Suppressor macrophage treated with lipopolysaccharide for 4 hours (primary cell): ENCODE data around the gene IL4R.

ENCODE experiments used
- DNase-seq: peaks from one replicate; pipeline ENCODE4 v3.0.0-alpha.2; 2020

The IL4R gene

DNA sequence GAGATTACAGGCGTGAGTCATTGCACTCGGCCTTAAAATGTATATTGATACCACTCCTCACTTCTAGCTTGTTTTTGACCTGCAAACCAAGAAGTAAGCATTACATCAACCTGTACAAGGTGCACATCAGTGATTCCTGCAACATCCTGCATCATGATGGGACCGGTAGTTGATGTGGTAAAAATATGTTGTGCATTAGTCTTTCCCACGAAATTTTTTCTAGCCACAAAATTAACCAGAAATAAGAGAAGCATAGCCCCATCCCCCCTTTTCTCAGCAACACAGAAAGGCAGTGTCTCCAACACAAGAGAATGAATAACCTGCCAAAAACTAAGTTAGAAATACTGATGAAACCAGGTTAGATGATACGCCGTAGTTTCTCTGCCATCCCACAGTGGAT is 24.1 kb upstream of the IL4R start:
- DNase-seq = no peak

DNA sequence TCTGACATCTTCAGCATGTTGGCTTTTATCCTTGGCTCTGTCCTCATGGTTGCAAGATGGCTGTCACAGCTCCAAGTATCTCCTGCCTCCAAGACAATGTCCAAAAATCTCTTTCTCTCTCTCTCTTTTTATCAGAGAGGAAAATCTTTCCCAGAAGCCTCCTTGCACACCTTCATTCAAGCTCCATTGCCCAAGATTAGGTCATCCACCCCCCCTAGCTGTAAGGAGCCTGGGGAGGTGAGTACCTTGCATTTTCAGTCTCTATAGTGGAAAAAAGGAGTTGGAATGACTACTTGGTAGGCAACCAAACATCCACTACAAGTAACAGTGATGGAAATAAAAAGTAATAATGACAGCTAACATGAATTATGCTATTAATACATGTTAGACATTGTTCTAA is 23.2 kb upstream of the IL4R start:
- no peak for DNase-seq

GRCh38 chr16:27291106-27291505 is 22.7 kb upstream of the IL4R start:
- no peak for DNase-seq

DNA sequence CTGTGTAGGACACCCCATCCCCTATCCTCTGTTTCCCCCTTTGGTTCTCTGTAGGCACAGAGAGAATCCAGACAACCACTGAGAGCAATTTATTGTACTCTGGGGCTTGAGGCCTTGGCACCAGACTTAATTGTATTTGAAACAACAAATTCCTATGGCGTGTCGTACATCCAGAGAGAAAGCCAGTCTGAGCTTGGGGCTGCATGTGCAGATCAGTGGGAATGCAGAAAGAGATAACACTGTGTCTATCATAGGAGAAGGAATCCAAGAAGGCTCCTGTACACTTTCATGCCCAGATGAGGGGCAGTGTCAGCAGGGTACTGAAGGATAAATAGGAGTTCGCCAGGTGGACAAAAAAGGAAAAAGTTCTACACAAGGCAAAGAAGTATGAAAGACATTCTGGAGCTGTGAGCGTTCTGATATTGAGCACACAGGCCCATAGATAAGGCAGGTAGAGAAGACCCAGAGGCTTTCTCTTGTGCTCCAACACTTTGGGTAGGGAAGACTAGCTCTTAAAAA is 22.0 kb upstream of the IL4R start:
- no peak for DNase-seq

DNA sequence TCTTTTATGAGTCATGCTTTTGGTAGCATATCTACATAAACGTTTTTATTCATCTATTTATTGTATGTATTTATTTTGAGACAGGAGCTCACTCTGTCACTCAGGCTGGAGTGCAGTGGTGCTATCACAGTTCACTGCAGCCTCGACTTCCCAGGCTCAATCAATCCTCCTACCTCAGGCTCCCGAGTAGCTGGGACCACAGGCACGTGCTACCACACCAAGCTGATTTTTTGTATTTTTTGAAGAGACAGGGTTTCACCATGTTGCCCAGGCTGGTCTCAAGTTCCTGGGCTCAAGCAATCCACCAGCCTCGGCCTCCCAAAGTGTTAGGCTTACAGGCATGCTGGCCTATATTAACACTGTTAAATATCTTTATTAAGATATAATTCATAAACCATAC is 20.4 kb upstream of the IL4R start:
- no peak for DNase-seq

DNA sequence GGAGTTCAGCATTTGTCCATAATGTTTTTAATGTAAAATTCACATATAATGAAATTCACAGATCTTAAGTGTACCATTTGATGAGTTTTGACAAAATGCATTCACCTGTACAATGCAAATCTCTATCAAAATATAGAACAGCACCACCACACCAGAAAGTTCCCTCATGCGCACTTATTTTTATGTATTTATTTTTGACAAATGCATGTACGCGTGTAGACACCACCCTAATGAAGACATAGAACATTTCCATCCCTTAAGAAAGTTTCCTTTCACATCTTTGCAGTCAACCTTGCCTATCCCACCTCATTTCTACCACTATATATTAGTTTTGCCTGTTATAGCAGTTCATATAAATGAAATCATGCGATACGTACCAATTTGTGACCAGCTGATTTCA is 15.6 kb upstream of the IL4R start:
- no peak for DNase-seq

DNA sequence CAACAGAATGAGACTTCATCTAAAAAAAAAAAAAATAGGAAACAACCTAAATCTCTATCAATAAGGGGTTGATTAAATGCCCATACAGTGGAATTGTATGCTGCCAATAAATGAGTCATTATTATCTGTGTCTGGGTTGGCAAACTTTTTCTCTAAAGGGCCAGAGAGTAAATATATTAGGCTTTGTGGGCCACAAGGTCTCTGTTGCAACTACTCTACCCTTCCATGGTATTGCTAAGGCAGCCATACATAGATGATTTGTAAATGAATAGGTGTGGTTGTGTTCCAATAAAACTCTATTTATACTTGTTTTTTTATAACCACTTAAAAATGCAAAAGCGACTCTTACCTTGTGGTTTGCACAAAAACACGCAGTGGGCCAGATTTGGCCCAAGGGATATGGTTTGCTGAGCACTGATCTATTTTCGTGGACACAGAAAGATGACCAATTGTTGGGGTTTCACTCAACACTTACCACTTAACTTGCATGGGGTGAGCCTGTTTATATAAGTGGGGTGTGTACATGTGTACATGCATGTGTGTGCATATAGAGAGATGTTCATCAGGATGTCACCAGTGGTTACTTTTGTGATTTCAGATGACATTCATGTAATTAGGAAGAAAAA is 12.4 kb upstream of the IL4R start:
- DNase-seq = no peak

- no peak for DNase-seq
These were observed 11.6 kb upstream of the IL4R start for GRCh38 chr16:27302126-27302525.

GRCh38 chr16:27303256-27304100 is 10.3 kb upstream of the IL4R start:
- no peak for DNase-seq

GRCh38 chr16:27304102-27304501 is 9.7 kb upstream of the IL4R start:
- no peak for DNase-seq

GRCh38 chr16:27304881-27305745 is 8.7 kb upstream of the IL4R start:
- peak; percentile 73 for DNase-seq

GRCh38 chr16:27305839-27306442 is 7.8 kb upstream of the IL4R start:
- no peak for DNase-seq

DNA sequence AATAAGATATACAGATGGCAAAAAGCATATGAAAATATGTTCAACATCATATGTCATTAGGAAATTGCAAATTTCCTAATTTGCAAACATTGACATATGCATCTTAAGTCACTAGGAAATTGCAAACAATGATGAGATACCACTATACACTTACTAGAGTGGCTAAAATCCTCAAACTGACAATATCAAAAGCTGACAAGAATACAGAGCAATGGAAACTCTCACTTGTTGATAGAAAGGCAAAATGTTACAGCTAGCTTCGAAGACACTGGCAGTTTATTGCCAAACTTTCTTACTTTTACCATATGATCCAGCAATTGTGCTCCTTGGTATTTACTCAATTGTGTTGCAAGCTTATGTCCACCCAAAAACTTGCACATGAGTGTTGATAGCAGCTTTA is 5.0 kb upstream of the IL4R start:
- DNase-seq = no peak

DNA sequence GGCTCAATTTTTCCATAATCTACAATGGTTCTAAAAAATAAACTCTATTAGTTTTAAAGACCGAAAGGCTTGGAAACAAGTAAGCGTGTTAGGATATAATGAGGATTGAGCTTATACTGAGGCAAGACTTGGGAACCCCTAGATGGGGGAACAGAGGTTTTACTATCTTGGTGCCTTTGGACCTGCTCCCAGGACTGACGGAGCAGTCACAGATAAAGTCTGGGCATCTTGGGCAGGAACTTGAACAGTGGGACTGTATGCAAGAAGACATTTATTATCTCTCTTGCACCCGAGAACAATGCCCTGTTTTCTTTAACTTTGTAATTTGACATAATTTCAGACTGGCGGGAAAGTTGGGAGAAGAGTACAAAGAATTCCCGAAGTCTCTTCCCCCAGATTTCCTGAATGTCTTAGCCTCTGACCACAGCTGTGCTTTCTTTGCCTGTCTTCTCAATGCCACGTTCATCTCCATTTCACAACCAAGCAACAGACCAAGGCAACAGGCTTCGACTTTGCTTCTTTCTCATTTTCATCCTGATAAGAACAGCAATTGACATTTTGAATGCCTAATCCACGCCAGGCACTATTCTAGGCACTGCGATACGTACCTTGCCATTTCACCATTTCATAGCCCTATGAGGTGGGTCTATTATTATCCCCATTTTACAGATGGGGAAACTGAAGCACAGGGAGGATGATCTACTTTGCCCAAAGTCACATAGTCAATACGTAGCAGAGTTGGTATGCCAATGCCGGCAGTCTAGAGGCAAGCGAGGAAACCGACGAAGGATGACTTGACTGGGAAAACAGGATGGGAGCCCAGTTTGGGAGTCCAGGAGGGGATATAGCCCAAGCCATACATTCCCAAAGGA is 3.0 kb upstream of the IL4R start:
- DNase-seq = no peak

DNA sequence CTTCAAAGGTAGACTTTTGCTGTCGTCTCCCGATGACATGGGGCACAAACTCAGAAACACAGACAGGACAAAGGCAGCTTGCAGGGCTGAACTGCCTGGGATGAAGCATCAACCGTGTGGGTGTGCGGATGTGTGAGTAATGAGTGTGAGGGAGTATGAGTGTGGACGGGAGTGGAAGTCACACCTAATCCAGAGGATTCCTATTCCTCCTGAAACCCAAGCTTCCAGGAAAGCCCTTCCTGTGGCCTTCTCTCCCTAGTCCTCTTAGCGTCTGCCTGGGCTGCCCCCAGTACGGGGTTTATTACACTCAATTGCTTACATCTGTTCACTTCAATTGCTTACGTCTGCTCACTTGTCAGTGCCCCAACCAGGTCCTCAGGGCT is 2.3 kb upstream of the IL4R start:
- DNase-seq = no peak

GRCh38 chr16:27311897-27312303 is 1.9 kb upstream of the IL4R start:
- DNase-seq = no peak

- no peak for DNase-seq
These were observed 973 bp upstream of the IL4R start for GRCh38 chr16:27312580-27313421.

- DNase-seq = peak; percentile 93
These were observed 468 bp downstream of the IL4R start for GRCh38 chr16:27314161-27314723.

DNA sequence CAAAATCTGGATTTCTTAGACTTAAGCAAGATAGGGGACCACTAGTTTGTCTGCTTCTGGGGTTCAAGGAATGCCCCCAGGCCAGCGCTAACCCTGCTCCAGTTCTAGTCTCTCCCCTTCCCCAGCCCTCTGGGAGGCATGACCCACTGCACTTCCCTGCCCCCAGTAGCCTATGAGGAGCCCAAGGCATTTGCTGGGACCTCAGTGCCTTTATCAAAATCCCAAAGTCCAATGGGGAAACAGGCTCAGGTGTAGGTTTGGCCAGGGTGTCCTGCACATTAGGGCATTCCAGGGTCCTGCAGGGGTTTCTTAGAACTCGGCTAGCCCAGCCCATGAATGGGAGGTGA is 1.2 kb downstream of the IL4R start:
- DNase-seq = no peak

GRCh38 chr16:27315333-27316037 is 1.7 kb downstream of the IL4R start:
- peak; percentile 77 for DNase-seq
